Measurements from ENCODE around the gene GTF3C4. TPM values are rescaled to one million over a fixed set of nuclear protein-coding genes. Genes with fewer than 3 reads are reported as not detected.

GTF3C4 gene
- total and polyA plus RNA-seq, 2 of the 8 experiments (the other 6 are each of a cell fraction or from before 2014, with no cell fraction given): 6.8 to 39.2 TPM

DNA sequence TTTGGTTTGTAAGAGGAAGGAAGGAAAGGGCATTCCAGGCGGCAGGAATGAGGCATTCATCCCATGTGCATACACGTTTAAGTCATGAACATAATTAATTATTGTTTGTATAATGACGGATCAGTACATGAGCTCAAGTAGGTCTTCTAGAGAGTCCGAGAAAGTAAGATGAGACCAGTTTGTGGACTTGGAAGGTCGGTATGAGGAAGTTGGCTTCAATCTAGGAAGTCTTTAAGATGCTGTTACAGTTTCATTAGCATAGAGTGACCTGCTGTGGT lies 2.1 kb downstream of the GTF3C4 start:
- peak overlapping the region in 1 of 4 experiments; percentile 81; a peak in 2 of 8 replicates for H3K4me3 ChIP-seq (ENCODE audit: extremely low read depth in 1 of 4, insufficient read depth in 2 of 4, low read depth in 3 of 4, low read length in 4 of 4)
- H3K9ac ChIP-seq (replicated peaks in 1 of 4; ENCODE audit: extremely low read depth in 1 of 4, low read depth in 3 of 4, low read length in 3 of 4): no peak overlapping the region; a peak in 1 of 7 replicates
- no peaks in the 10 kb centered on the region for H3K9me3 ChIP-seq (ENCODE audit: insufficient read depth in 2 of 2, low read depth in 1 of 2, low read length in 1 of 2)
- FAIRE-seq: no peak
- peaks cover 9% of the 10 kb centered on the region for H3K23me2 ChIP-seq (ENCODE audit: low read depth, low read length)
- no peak overlapping the region for H2AK5ac ChIP-seq (ENCODE audit: low read depth, low read length)
- TF ChIP-seq TEAD4 (IDR thresholded peaks at IDR 0.05; ENCODE audit: low read depth, low read length): peak; percentile 44; the same call in 1 of the 2 replicates
- TF ChIP-seq EP300 (IDR thresholded peaks at IDR 0.05; ENCODE audit: borderline replicate concordance in 1 of 2, low read depth in 2 of 2, low read length in 2 of 2): no peak
- no peak overlapping the region for H3K18ac ChIP-seq (ENCODE audit: extremely low read depth, low read length)
- peaks cover 0 to 7% (median 6%) of the 10 kb centered on the region in 4 experiments; a peak in 5 of 7 replicates for H3K4me1 ChIP-seq (replicated peaks in 1 of 4; ENCODE audit: control insufficient read depth in 3 of 4, insufficient read depth in 4 of 4, low read length in 3 of 4)
- no peak overlapping the region for H3K23ac ChIP-seq (ENCODE audit: insufficient read length)
- H3K36me3 ChIP-seq (ENCODE audit: control insufficient read depth in 2 of 4, insufficient read depth in 4 of 4, low read length in 3 of 4): no peaks in the 10 kb centered on the region
- ChIA-PET CTCF (ENCODE audit: partially characterized antibody) (interaction anchor here (1.0 to 3.5 kb wide), 2 partner anchors 24 to 28 kb away, joined by 3 to 12 read pairs; no protein-coding TSS in a partner anchor), POLR2A (ENCODE audit: partially characterized antibody) (interaction anchor here (1.3 kb wide), 1 partner anchor 10 kb away, joined by 4 read pairs; no protein-coding TSS in a partner anchor)
- no peaks in the 10 kb centered on the region for H3K27me3 ChIP-seq (replicated peaks in 1 of 4; ENCODE audit: control insufficient read depth in 3 of 4, extremely low read depth in 1 of 4, insufficient read depth in 3 of 4, low read length in 3 of 4)
- H3K14ac ChIP-seq (ENCODE audit: insufficient read length): no peak overlapping the region
- no peak overlapping the region for H2AFZ ChIP-seq (ENCODE audit: low read length)
- H2BK20ac ChIP-seq (ENCODE audit: low read length): no peak overlapping the region
- H2BK5ac ChIP-seq (ENCODE audit: low read depth, low read length): no peak overlapping the region
- H3K56ac ChIP-seq (replicated peaks; ENCODE audit: insufficient read length, low read depth, low read length): no peak overlapping the region
- no peak overlapping the region for H3K4ac ChIP-seq (replicated peaks; ENCODE audit: insufficient read length, low read depth, low read length)
- H2BK15ac ChIP-seq (ENCODE audit: low read length): no peak overlapping the region
- no peak for DNase-seq (ENCODE audit: low read depth in 1 of 2, low spot score in 2 of 2)
- H3K27ac ChIP-seq (ENCODE audit: low read depth, low read length): no peak overlapping the region
- WGBS, 2 experiments (ENCODE audit: extremely low coverage in 1 of 2, insufficient coverage in 1 of 2, insufficient read length in 1 of 2, insufficient replicate concordance in 2 of 2, low coverage in 1 of 2, low lambda C conversion rate in 2 of 2, missing lambda C conversion rate in 1 of 2): 82% methylated on average over 5 of the region's 5 CpGs; no CpG with 5 or more reads in 1 of the 2 experiments
- no peak overlapping the region for H4K91ac ChIP-seq (replicated peaks; ENCODE audit: insufficient read length, low read length)
- no peak overlapping the region for H4K8ac ChIP-seq (ENCODE audit: extremely low read depth, insufficient read depth, low read length)
- H4K20me1 ChIP-seq (replicated peaks in 1 of 2; ENCODE audit: control insufficient read depth in 1 of 2, insufficient read depth in 2 of 2, low read length in 2 of 2): peaks cover 17 to 19% of the 10 kb centered on the region in 2 experiments
- no peak overlapping the region for H2BK120ac ChIP-seq (replicated peaks; ENCODE audit: low read depth, low read length)
- peak overlapping the region; percentile 58 to 83 for H3K4me2 ChIP-seq (ENCODE audit: insufficient read depth in 1 of 2, low read depth in 2 of 2, low read length in 2 of 2)
- H3K79me2 ChIP-seq (ENCODE audit: control insufficient read depth in 1 of 2, insufficient read depth in 2 of 2, low read length in 2 of 2): peaks cover 39 to 78% of the 10 kb centered on the region in 2 experiments
- H3K79me1 ChIP-seq (ENCODE audit: low read depth, low read length): peaks cover 8% of the 10 kb centered on the region
- no peak overlapping the region for H2BK12ac ChIP-seq (ENCODE audit: low read depth, low read length)
- no peak overlapping the region for H4K5ac ChIP-seq (ENCODE audit: insufficient read length, low read depth, low read length)

Data from H1 (cell line).